A673 (cell line): ENCODE results near the gene F8.

ENCODE experiments used
- CTCF ChIP-seq: fragments of 300-800, 200-600 bp; sonication (generic); conservative IDR thresholded peaks from 2 replicates; pipeline ENCODE4 v1.5.1; 2017; ENCODE audit warnings: low read depth, mild to moderate bottlenecking, antibody characterized with exemption, low read length, moderate library complexity, mixed read lengths
- EZH2 ChIP-seq: fragments of 200-600 bp; sonication (generic); IDR thresholded peaks from 2 replicates; pipeline ENCODE4 v1.6.1; 2017; ENCODE audit warnings: borderline replicate concordance, low read depth, mild to moderate bottlenecking, mixed read lengths, antibody characterized with exemption, low read length; ENCODE audit not compliant: poor library complexity, severe bottlenecking

- no peak for TF ChIP-seq CTCF
- no peak for TF ChIP-seq EZH2
Measured at GRCh38 chrX:154821523-154821922, 201.0 kb downstream of the F8 start.
